ENCODE measurements around the gene CDH24. TPM values are rescaled to one million over a fixed set of nuclear protein-coding genes. Genes with fewer than 3 reads are reported as not detected.
A peak's percentile ranks its signal among the peaks of the same experiment; 100 is the strongest.

The CDH24 gene
- total and polyA plus RNA-seq, 2 donors (not counting 1 experiment from before 2014, with no cell fraction given): 0.96 to 1.0 TPM

- Mint-ChIP-seq H3K9me3 (ENCODE audit: insufficient read depth) (no peaks in the 10 kb centered on the region), H3K4me1 (peaks cover 39% of the 10 kb centered on the region), H3K4me3 (peak overlapping the region; percentile 99), H3K27me3 (no peaks in the 10 kb centered on the region), H3K27ac (peak overlapping the region; percentile 98)
- Histone ChIP-seq H2AFZ (ENCODE audit: insufficient read depth, low read depth, low read length, poor library complexity, severe bottlenecking) (peak overlapping the region; percentile 95), H3K9me3 (ENCODE audit: control extremely low read depth in 1 of 3, control insufficient read depth in 2 of 3, insufficient read depth in 1 of 3, low read length in 2 of 3) (no peaks in the 10 kb centered on the region), H3K4me2 (replicated peaks; ENCODE audit: low read depth, low read length, poor library complexity, severe bottlenecking) (peak overlapping the region; percentile 84), H3K36me3 (replicated peaks in 1 of 2; ENCODE audit: control extremely low read depth in 1 of 2, control insufficient read depth in 1 of 2, extremely low read depth in 1 of 2, insufficient read depth in 2 of 2, low read length in 1 of 2) (no peaks in the 10 kb centered on the region), H3K4me3 (ENCODE audit: control extremely low read depth in 1 of 5, extremely low read depth in 1 of 5, insufficient read depth in 1 of 5, low read depth in 2 of 5, low read length in 4 of 5) (peak overlapping the region; percentile 70 to 95 (median 85)), H3K4me1 (ENCODE audit: control insufficient read depth in 2 of 2, insufficient read depth in 2 of 2, low read length in 2 of 2) (peaks cover 24 to 32% of the 10 kb centered on the region in 2 donors), H3K27me3 (replicated peaks in 1 of 4; ENCODE audit: control extremely low read depth in 1 of 4, control insufficient read depth in 3 of 4, insufficient read depth in 4 of 4, low read length in 3 of 4) (no peaks in the 10 kb centered on the region), H3K9ac (ENCODE audit: low read length) (peak overlapping the region; percentile 81), H4K20me1 (ENCODE audit: control insufficient read depth, insufficient read depth, low read length, poor library complexity, severe bottlenecking) (no peaks in the 10 kb centered on the region), H3K27ac (ENCODE audit: low read length in 2 of 2) (peak overlapping the region; percentile 75 to 88), H3K79me2 (ENCODE audit: control insufficient read depth, insufficient read depth, low read length) (peaks cover 7% of the 10 kb centered on the region)
- intact Hi-C loops (cut with micrococcal nuclease): loop anchor here (2.0 to 10.0 kb wide), 4 partner anchors 19 to 299 kb away; partner anchors contain the start of genes BCL2L2, CDH24, HAUS4 and PPP1R3E
- ChIA-PET CTCF (interaction anchor here (0.6 to 6.7 kb wide), 27 partner anchors 11 to 436 kb away, joined by 3 to 89 read pairs (median 5); partner anchors contain the start of genes AJUBA, CDH24, DAD1 and HAUS4), POLR2A (interaction anchor here (1.6 to 2.2 kb wide), 4 partner anchors 10 to 183 kb away, joined by 5 to 20 read pairs (median 10); partner anchors contain the start of genes ACIN1, C14orf119 and PSMB5)
- no peak for ATAC-seq (ENCODE audit: low read depth)
- no CpG with 5 or more reads among the region's 5 CpGs for WGBS (ENCODE audit: insufficient coverage)
- DNase-seq: no peak
- TF ChIP-seq CTCF (IDR thresholded peaks at IDR 0.05) (no peak), EZH2 (IDR thresholded peaks at IDR 0.05; ENCODE audit: borderline replicate concordance, insufficient read depth, low read depth, low read length, poor library complexity, severe bottlenecking) (no peak)
Observed at GRCh38 chr14:23006188-23006534, 51.2 kb downstream of the CDH24 start.

Measured in B cell (primary cell).